Activated CD8-positive, alpha-beta memory T cell treated with anti-CD3 and anti-CD28 coated beads, Interleukin-2, amount 50 U/mL, for 1 hour (primary cell): ENCODE data around the gene FLYWCH1.
A peak's percentile ranks its signal among the peaks of the same experiment; 100 is the strongest.
"Not testable (repeated sequence)": the region's sequence is repeated elsewhere in the genome, so short reads cannot be mapped to it uniquely, and the experiment has no call there.

Source experiments
- DNase-seq: peaks from one replicate; pipeline ENCODE4 v3.0.0-alpha.2; 2020; ENCODE audit errors: extremely low read depth

Gene FLYWCH1

GRCh38 chr16:2899564-2900072 is 12.1 kb upstream of the FLYWCH1 start:
- DNase-seq: no peak

DNA sequence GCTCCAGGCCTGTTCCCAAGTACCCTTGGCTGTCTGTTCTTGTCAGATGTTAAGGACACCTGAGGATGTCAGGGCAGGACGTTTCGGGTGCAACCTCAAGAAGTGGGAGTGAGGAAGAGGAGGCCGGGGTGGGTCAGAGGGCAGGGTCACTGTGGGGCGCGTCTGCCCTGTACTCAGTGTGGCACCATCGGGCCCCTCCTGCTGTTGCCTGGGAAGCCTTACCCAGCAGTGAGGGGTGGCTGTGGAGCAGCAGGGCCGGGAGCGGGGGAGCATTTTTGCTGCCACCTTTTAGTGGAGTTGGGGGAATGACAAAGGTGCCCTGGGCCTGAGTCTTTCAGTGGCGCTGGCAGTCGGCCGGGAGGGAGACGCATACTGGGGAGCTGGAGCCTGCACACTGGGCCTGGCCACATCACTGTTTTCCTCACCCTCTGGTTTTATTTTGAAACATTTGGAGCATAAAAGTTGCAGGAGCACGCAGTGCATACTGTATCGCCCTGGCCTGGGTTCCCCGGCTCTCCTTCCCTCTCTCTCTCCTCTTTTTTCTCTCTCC is 11.1 kb upstream of the FLYWCH1 start:
- DNase-seq: no peak

- no peak for DNase-seq
These were observed 9.2 kb upstream of the FLYWCH1 start for GRCh38 chr16:2902337-2903130.

GRCh38 chr16:2904100-2904921 is 7.4 kb upstream of the FLYWCH1 start:
- DNase-seq: no peak

- DNase-seq: no peak
These were observed 6.8 kb upstream of the FLYWCH1 start for GRCh38 chr16:2904922-2905240.

- peak; percentile 72 for DNase-seq
These were observed 6.3 kb upstream of the FLYWCH1 start for GRCh38 chr16:2905241-2905987.

- no peak for DNase-seq
These were observed 5.7 kb upstream of the FLYWCH1 start for GRCh38 chr16:2905988-2906387.

GRCh38 chr16:2907084-2907753 is 4.5 kb upstream of the FLYWCH1 start:
- not testable (repeated sequence) for DNase-seq

- DNase-seq: no peak
These were observed 1.2 kb upstream of the FLYWCH1 start for GRCh38 chr16:2910441-2910969.

DNA sequence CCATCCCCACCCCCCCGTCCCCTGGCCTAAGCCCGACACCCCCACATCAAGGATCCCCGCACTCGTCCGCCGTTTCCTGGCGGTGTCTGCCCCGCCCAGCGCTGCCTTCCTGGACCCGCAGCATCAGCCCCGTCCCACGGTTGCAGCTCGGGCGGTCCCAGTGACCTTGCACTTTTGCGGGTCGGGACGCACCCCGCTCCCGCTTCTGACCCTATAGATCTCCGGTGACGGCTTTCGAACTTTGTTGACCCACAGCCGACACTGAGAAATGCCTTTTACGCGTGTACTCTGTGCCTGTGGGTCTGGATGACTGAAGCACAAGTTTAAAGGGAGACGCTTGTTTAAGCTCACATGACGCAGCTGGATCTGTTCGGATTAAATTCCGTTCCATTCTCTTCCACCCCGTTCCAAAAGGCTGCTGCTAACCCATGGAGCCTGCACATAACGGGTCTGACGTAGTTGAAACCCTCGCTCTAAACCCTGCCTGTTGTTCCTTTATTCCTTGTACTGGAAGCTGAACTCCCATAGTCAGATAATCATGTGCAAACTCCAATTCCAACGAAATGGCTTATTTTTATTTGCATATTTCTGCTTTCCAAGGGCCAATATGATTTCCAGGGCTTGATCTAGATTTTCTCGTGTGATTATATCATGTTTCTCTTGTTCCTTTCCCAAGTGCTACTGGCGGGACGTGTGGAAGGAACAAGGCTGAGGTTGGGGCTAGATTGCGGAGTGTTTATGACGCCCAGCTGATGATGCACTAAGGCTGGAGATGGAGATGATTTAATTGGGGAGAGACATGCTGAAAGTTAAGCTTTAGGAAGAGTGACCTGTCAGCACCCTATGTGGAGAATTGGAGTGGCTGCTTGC is 834 bp downstream of the FLYWCH1 start:
- no peak for DNase-seq

DNA sequence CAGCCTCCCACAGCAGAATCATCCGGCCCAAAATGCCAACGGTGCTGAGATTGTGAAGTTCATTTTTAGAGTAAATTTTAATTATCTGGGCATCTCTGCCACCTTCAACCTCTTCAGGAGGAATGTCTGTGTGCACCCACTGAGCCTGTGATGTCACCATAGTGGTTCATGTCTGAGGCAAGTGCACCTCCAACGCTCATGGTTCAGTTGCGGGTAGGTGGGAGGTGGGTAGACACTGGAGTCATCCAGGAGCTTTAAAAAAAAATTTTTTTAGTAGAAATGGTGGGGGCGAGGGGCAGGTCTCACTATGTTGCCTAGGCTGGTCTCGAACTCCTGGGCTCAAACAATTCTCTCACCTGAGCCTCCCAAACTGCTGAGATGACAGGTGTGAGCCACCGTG is 1.9 kb downstream of the FLYWCH1 start:
- no peak for DNase-seq

- DNase-seq: no peak
These were observed 2.5 kb downstream of the FLYWCH1 start for GRCh38 chr16:2914233-2914632.

- no peak for DNase-seq
These were observed 3.6 kb downstream of the FLYWCH1 start for GRCh38 chr16:2915196-2915929.

DNA sequence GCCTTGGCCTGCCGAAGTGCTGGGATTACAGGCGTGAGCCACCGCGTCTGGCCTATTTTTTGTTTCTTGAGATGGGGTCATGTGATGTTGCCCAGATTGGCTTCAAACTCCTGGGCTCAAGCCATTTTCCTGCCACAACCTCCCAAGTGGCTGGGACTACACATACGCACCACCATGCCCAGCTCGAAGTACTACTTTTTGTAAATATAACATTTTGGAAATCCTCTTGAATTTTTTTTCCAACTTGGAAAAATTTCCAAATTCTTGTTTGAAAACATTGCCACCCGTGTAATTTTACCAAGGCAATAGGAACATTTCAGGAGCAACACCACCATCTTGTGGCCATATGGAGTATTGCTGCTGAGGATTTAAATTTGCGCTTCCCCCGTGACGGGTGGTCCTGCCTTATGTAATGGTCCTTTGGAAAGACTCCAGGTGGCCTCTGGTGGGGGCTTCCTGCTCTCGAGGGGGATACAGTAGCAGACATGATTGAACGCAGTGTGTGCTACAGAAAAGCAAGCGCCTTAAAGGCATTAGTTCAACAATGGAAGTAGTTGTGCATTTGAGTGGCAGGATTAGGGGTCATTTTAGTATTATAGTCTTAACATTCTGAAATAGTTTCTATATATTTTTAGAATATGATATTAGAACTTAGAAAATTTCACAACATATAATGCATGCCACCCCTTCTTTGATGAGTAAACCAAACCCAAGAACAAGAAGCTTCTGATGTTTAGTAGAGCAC is 8.0 kb downstream of the FLYWCH1 start:
- DNase-seq: peak; percentile 26

GRCh38 chr16:2923481-2923880 is 11.8 kb downstream of the FLYWCH1 start:
- DNase-seq: no peak

DNA sequence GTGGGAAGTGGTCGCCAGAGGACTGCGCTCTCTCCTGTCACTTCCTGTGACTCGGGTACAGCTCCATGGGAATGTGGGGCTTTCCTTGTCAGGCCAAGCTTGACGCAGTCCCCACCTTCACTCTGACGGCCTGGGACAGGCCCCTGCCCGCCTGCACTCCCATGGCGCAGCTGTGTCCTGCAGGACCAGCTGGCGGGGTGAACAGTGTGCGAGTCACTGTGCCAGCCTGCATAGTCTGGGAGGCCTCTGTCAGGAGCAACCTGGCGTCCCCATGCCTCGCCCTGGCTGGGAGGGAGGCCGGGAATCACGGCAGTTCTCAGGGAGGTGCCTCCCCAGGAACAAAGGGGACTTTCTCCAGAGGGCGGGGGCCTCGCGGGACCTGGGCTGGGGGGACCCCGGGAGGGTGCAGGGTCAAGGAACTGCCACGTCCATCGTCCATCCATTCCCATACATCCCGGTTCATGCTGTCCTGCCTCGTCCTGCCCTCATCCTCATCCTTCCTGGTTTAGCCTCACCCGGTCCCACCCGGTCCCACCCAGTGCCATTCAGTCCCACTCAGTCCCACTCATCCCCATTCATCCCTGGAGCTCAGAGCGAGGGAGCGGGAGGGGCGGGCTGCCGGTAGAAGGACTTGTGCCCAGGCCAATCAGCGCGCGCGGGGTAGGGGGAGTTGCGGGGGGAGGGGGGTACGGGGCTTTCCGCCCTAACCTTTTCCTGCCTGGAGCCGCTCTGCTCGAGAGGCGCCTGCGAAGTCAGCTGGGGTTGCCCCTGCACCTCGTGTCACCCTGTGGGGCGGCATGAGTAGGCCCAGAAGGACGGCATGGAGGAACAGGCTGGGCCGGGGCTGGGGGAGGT is 13.4 kb downstream of the FLYWCH1 start:
- DNase-seq: no peak

DNA sequence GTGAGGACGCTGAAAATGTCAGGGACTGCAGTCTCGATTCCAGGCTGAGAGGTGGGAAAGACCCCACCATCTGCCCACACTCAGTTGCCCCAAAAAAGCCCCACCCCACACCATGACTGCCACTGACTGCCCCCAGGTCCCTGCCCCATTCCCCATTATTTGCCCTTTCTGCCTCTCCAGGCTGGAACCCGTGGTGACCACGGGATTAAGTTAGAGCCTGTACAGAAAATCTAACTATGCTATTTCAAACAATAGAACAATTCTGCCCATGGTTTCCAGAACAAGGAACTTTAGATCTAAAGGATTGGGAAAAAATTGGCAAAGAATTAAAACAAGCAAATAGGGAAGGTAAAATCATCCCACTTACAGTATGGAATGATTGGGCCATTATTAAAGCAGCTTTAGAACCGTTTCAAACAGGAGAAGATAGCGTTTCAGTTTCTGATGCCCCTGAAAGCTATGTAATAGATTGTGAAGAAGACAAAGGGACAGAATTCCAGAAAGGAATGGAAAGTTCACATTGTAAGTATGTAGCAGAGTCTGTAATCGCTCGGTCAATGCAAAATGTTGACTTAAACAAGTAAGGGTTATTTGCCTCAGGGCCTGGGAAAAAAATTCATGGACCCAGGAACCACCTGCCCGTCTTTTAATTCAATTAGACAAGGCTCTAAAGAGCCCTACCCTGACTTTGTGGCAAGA is 14.4 kb downstream of the FLYWCH1 start:
- DNase-seq: no peak
